Duodenal mucosa (tissue), 2 donors: ENCODE data around the gene WWOX.

Experiments
- H3K27ac ChIP-seq: one replicate; pipeline ENCODE4 v1.7.0; 2013; ENCODE audit warnings: low read depth, low read length
- H3K27me3 ChIP-seq, 2 donors: one replicate each; pipeline ENCODE4 v1.7.0; 2013; ENCODE audit warnings: low read length in 2 of 2, control low read depth in 1 of 2; ENCODE audit not compliant: insufficient read depth in 2 of 2, control insufficient read depth in 1 of 2
- H3K36me3 ChIP-seq, 2 donors: one replicate each; pipeline ENCODE4 v1.7.0; 2013; ENCODE audit warnings: low read length in 2 of 2, control low read depth in 1 of 2; ENCODE audit not compliant: insufficient read depth in 2 of 2, control insufficient read depth in 1 of 2
- H3K4me1 ChIP-seq, 2 donors: one replicate each; pipeline ENCODE4 v1.7.0; 2013; ENCODE audit warnings: low read length in 2 of 2, control low read depth in 1 of 2; ENCODE audit not compliant: insufficient read depth in 2 of 2, control insufficient read depth in 1 of 2
- H3K4me3 ChIP-seq, 2 donors: one replicate each; pipeline ENCODE4 v1.7.0; 2013; ENCODE audit warnings: low read length in 2 of 2, low read depth in 1 of 2
- H3K9ac ChIP-seq, 2 donors: one replicate each; pipeline ENCODE4 v1.7.0; 2013; ENCODE audit warnings: low read length in 2 of 2, low read depth in 1 of 2
- H3K9me3 ChIP-seq, 2 donors: one replicate each; pipeline ENCODE4 v1.7.0; 2013; ENCODE audit warnings: low read length in 2 of 2, control low read depth in 1 of 2; ENCODE audit not compliant: control insufficient read depth in 1 of 2

WWOX gene

GRCh38 chr16:78235168-78235800 lies 135.8 kb downstream of the WWOX start:
- H3K9me3 ChIP-seq = no peaks in the 10 kb centered on the region
- no peaks in the 10 kb centered on the region for H3K27me3 ChIP-seq
- no peak overlapping the region for H3K9ac ChIP-seq
- H3K36me3 ChIP-seq = no peaks in the 10 kb centered on the region
- H3K4me3 ChIP-seq = no peak overlapping the region
- no peaks in the 10 kb centered on the region for H3K4me1 ChIP-seq
- H3K27ac ChIP-seq = no peak overlapping the region

- Histone ChIP-seq H3K36me3 (no peaks in the 10 kb centered on the region), H3K9ac (no peak overlapping the region), H3K27ac (no peak overlapping the region), H3K4me3 (no peak overlapping the region), H3K27me3 (no peaks in the 10 kb centered on the region), H3K9me3 (no peaks in the 10 kb centered on the region), H3K4me1 (no peaks in the 10 kb centered on the region)
Measured at GRCh38 chr16:78235876-78236275, 136.4 kb downstream of the WWOX start.

GRCh38 chr16:78237841-78238240 lies 138.4 kb downstream of the WWOX start:
- Histone ChIP-seq H3K4me1 (no peaks in the 10 kb centered on the region), H3K27ac (no peak overlapping the region), H3K9ac (no peak overlapping the region), H3K9me3 (no peaks in the 10 kb centered on the region), H3K36me3 (no peaks in the 10 kb centered on the region), H3K4me3 (no peak overlapping the region), H3K27me3 (no peaks in the 10 kb centered on the region)

GRCh38 chr16:78240459-78241222 lies 141.2 kb downstream of the WWOX start:
- Histone ChIP-seq H3K27ac (no peak overlapping the region), H3K9me3 (no peaks in the 10 kb centered on the region), H3K27me3 (no peaks in the 10 kb centered on the region), H3K36me3 (no peaks in the 10 kb centered on the region), H3K9ac (no peak overlapping the region), H3K4me3 (no peak overlapping the region), H3K4me1 (no peaks in the 10 kb centered on the region)

GRCh38 chr16:78242239-78242630 lies 142.8 kb downstream of the WWOX start:
- Histone ChIP-seq H3K27ac (no peak overlapping the region), H3K9me3 (no peaks in the 10 kb centered on the region), H3K27me3 (no peaks in the 10 kb centered on the region), H3K4me3 (no peak overlapping the region), H3K9ac (no peak overlapping the region), H3K36me3 (no peaks in the 10 kb centered on the region), H3K4me1 (no peaks in the 10 kb centered on the region)

- no peak overlapping the region for H3K27ac ChIP-seq
Measured at GRCh38 chr16:78244131-78244895, 144.9 kb downstream of the WWOX start.

GRCh38 chr16:78246559-78246958 lies 147.1 kb downstream of the WWOX start:
- Histone ChIP-seq H3K9me3 (no peaks in the 10 kb centered on the region), H3K36me3 (no peaks in the 10 kb centered on the region), H3K4me1 (peaks cover 0 to 4% of the 10 kb centered on the region in 2 donors), H3K27ac (no peak overlapping the region), H3K27me3 (no peaks in the 10 kb centered on the region), H3K9ac (no peak overlapping the region), H3K4me3 (no peak overlapping the region)

More at GRCh38 chr16:78244131-78244895, 144.9 kb downstream of the WWOX start:
- Histone ChIP-seq H3K27me3 (no peaks in the 10 kb centered on the region), H3K36me3 (no peaks in the 10 kb centered on the region), H3K4me3 (no peak overlapping the region), H3K9me3 (no peaks in the 10 kb centered on the region), H3K9ac (no peak overlapping the region), H3K4me1 (peaks cover 0 to under 1% of the 10 kb centered on the region in 2 donors)

GRCh38 chr16:78249056-78249455 lies 149.6 kb downstream of the WWOX start:
- Histone ChIP-seq H3K27me3 (no peaks in the 10 kb centered on the region), H3K9me3 (no peaks in the 10 kb centered on the region), H3K9ac (no peak overlapping the region), H3K4me3 (no peak overlapping the region), H3K27ac (no peak overlapping the region), H3K36me3 (no peaks in the 10 kb centered on the region), H3K4me1 (peaks cover 0 to 7% of the 10 kb centered on the region in 2 donors)

- no peaks in the 10 kb centered on the region for H3K36me3 ChIP-seq
- H3K9me3 ChIP-seq = no peaks in the 10 kb centered on the region
- H3K27ac ChIP-seq = no peak overlapping the region
- no peak overlapping the region for H3K9ac ChIP-seq
- peaks cover 0 to 7% of the 10 kb centered on the region in 2 donors for H3K4me1 ChIP-seq
- H3K27me3 ChIP-seq = no peaks in the 10 kb centered on the region
- no peak overlapping the region for H3K4me3 ChIP-seq
Measured at GRCh38 chr16:78249832-78250231, 150.4 kb downstream of the WWOX start.

- Histone ChIP-seq H3K9me3 (no peaks in the 10 kb centered on the region), H3K27ac (no peak overlapping the region), H3K9ac (no peak overlapping the region), H3K27me3 (no peaks in the 10 kb centered on the region), H3K4me1 (peaks cover 0 to 7% of the 10 kb centered on the region in 2 donors), H3K4me3 (no peak overlapping the region), H3K36me3 (no peaks in the 10 kb centered on the region)
Measured at GRCh38 chr16:78251115-78251514, 151.7 kb downstream of the WWOX start.
